Spleen (tissue), 7 donors: ENCODE results near the gene COL9A2.

Experiments
- POLR2A ChIP-seq, 3 donors: fragments of 450-650 bp; IDR thresholded peaks; one replicate each; pipeline ENCODE4 v1.5.1; 2017; ENCODE audit warnings: antibody characterized with exemption in 3 of 3, mild to moderate bottlenecking in 1 of 3
- POLR2AphosphoS5 ChIP-seq, 3 donors: sonication (generic); formaldehyde crosslinking; IDR thresholded peaks; one replicate each; pipeline ENCODE4 v1.5.1; 2017; ENCODE audit warnings: antibody characterized with exemption in 3 of 3
- TF ChIP-seq, protein P1 (sequence below), 11 experiments: fragments of 200-600 bp in 7 of 11; fragments of 450-650 bp in 4 of 11; sonication (generic) in 4 of 11; IDR thresholded peaks in 8 of 11; conservative IDR thresholded peaks in 3 of 11; 1 replicate in 7 of 11; 2 replicates in 4 of 11; pipeline versions ENCODE4 v1.4.0 to v1.8.0; 2016 to 2021; ENCODE audit warnings: antibody characterized with exemption in 11 of 11, inconsistent platforms in 4 of 11, mild to moderate bottlenecking in 1 of 11
- donor health status: DM: no; HTN: no; CAD: no; lungs with moderate emphysema.
- donor health status: DM: no; HTN: no; CAD: no.
- donor health status: DM: no; HTN: no; CAD: no.

DNA sequence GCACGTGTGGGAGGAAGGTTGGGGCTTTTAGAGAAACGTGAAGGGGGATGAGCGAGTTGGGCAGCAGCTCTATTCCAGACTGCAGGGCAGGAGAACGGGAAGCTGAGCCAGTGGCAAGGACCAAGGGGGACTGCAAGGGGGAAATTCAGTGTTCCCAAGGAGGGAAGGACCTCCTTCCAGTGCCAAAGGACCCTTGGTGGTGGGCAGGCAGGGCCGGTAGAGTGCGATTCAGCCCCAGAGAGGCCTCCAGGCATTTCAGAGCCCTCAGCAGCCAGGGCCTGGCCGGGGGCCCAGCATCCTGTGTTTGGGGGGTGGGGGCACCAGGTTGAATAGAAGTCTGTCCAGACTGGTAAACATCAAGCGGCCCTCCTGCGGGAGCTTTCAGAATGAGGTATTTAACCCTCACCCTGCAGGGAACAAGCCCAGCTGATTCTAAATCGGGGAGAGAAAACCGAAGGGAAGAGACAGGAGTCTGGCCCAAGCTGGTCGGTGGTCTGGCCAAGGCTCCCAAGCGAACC, 2.3 kb downstream of the COL9A2 start:
- TF ChIP-seq, protein P1, sequence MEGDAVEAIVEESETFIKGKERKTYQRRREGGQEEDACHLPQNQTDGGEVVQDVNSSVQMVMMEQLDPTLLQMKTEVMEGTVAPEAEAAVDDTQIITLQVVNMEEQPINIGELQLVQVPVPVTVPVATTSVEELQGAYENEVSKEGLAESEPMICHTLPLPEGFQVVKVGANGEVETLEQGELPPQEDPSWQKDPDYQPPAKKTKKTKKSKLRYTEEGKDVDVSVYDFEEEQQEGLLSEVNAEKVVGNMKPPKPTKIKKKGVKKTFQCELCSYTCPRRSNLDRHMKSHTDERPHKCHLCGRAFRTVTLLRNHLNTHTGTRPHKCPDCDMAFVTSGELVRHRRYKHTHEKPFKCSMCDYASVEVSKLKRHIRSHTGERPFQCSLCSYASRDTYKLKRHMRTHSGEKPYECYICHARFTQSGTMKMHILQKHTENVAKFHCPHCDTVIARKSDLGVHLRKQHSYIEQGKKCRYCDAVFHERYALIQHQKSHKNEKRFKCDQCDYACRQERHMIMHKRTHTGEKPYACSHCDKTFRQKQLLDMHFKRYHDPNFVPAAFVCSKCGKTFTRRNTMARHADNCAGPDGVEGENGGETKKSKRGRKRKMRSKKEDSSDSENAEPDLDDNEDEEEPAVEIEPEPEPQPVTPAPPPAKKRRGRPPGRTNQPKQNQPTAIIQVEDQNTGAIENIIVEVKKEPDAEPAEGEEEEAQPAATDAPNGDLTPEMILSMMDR (IDR thresholded peaks at IDR 0.05 in 8 of 11, conservative IDR thresholded peaks at IDR 0.05 in 3 of 11): no peak
- TF ChIP-seq POLR2AphosphoS5 (IDR thresholded peaks at IDR 0.05) (no peak), POLR2A (IDR thresholded peaks at IDR 0.05) (no peak)
